GM18526 (cell line): Measurements from ENCODE around the gene ROBO2.

ENCODE experiments used
- POLR2A ChIP-seq: IDR thresholded peaks from 3 replicates; pipeline ENCODE4 v1.6.1; 2011; ENCODE audit not compliant: insufficient read length; ENCODE audit errors: extremely low read depth

ROBO2 gene

GRCh38 chr3:77303955-77304699 is 264.2 kb downstream of the ROBO2 start:
- no peak for TF ChIP-seq POLR2A

GRCh38 chr3:77304700-77305021 is 264.8 kb downstream of the ROBO2 start:
- TF ChIP-seq POLR2A, result no peak

GRCh38 chr3:77309460-77309859 is 269.6 kb downstream of the ROBO2 start:
- no peak for TF ChIP-seq POLR2A

- TF ChIP-seq POLR2A, result no peak
Observed at GRCh38 chr3:77313843-77314242, 273.9 kb downstream of the ROBO2 start.

GRCh38 chr3:77319711-77320110 is 279.8 kb downstream of the ROBO2 start:
- TF ChIP-seq POLR2A, result no peak

GRCh38 chr3:77320514-77320913 is 280.6 kb downstream of the ROBO2 start:
- TF ChIP-seq POLR2A, result no peak

GRCh38 chr3:77321646-77322045 is 281.7 kb downstream of the ROBO2 start:
- no peak for TF ChIP-seq POLR2A

GRCh38 chr3:77323626-77324025 is 283.7 kb downstream of the ROBO2 start:
- no peak for TF ChIP-seq POLR2A

- no peak for TF ChIP-seq POLR2A
Observed at GRCh38 chr3:77324105-77324504, 284.2 kb downstream of the ROBO2 start.

- no peak for TF ChIP-seq POLR2A
Observed at GRCh38 chr3:77325280-77325679, 285.4 kb downstream of the ROBO2 start.

- no peak for TF ChIP-seq POLR2A
Observed at GRCh38 chr3:77325702-77326101, 285.8 kb downstream of the ROBO2 start.

GRCh38 chr3:77326586-77326985 is 286.7 kb downstream of the ROBO2 start:
- no peak for TF ChIP-seq POLR2A

- no peak for TF ChIP-seq POLR2A
Observed at GRCh38 chr3:77328690-77329089, 288.8 kb downstream of the ROBO2 start.

GRCh38 chr3:77329116-77329515 is 289.2 kb downstream of the ROBO2 start:
- no peak for TF ChIP-seq POLR2A

GRCh38 chr3:77338195-77338594 is 298.3 kb downstream of the ROBO2 start:
- no peak for TF ChIP-seq POLR2A

- TF ChIP-seq POLR2A, result no peak
Observed at GRCh38 chr3:77342027-77342426, 302.1 kb downstream of the ROBO2 start.

- no peak for TF ChIP-seq POLR2A
Observed at GRCh38 chr3:77342688-77343087, 302.8 kb downstream of the ROBO2 start.

GRCh38 chr3:77345009-77345408 is 305.1 kb downstream of the ROBO2 start:
- TF ChIP-seq POLR2A, result no peak

GRCh38 chr3:77348244-77348855 is 308.5 kb downstream of the ROBO2 start:
- TF ChIP-seq POLR2A, result no peak
